ENCODE results near the gene LDHA. TPM values are rescaled to one million over a fixed set of nuclear protein-coding genes. Genes with fewer than 3 reads are reported as not detected.

The LDHA gene
- total and polyA plus RNA-seq, 2 of the 13 experiments (the other 11 are each of a cell fraction or from before 2014, with no cell fraction given), result 805 to 1,547 TPM

DNA sequence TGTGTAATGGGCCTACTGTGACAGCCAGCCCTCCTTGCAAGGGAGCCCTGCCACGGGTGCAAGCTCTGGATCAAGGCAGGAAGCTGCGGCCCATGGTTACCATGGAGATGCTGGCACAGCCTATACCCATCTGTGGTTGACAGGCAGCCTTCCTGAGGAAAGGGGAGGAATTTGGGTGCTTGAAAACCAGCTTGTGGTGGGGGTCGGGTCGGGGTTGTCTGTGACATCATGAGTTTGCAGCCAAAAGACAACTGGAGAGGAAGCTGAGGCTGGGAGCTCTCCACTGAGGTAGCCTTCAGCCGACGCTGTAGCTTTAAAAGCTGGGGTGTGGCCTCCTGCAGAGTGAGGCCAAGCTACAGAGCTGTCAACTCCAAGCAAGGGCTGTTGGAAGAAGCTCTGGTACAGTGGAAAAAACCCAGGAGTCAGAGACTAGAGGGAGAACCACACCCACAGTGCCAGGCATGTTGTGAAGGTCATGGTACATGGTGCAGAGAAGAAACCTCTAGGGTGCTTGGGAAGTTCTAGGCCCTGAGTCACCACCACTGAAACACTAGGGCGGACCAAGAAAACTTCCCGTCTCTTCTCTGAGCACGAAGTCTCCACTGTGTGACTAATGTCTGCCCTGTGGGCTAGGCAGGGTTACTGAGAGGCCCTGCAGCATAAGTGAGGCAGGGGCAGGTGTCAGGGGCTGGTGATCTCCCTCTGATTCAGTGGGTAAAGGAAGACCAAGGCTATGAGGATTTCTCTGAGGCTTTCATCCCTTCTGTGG, 10.8 kb upstream of the LDHA start (continued):
- TF ChIP-seq RARA (CRISPR knock-in tag; IDR thresholded peaks at IDR 0.05) (peak; percentile 51), PHF21A (CRISPR knock-in tag; IDR thresholded peaks at IDR 0.05) (no peak), ZGPAT (CRISPR knock-in tag; IDR thresholded peaks at IDR 0.05) (no peak; the same call in none of the 2 replicates), ZNF747 (CRISPR knock-in tag; IDR thresholded peaks at IDR 0.05; ENCODE audit: borderline replicate concordance) (0 out of 2 replicates have a peak, but pooled peaks have one; percentile 12), ZNF563 (CRISPR knock-in tag; IDR thresholded peaks at IDR 0.05) (no peak), AGO2 (optimal IDR thresholded peaks at IDR 0.05; ENCODE audit: low read depth, low read length) (no peak), MED8 (CRISPR knock-in tag; IDR thresholded peaks at IDR 0.05; ENCODE audit: insufficient replicate concordance) (no peak), ZNF777 (CRISPR knock-in tag; IDR thresholded peaks at IDR 0.05) (no peak), NFE2L1 (CRISPR knock-in tag; IDR thresholded peaks at IDR 0.05; ENCODE audit: borderline replicate concordance) (no peak), RFX1 (IDR thresholded peaks at IDR 0.05) (peak; percentile 60), IRX3 (CRISPR knock-in tag; IDR thresholded peaks at IDR 0.05; ENCODE audit: borderline replicate concordance, low read depth) (0 out of 2 replicates have a peak, but pooled peaks have one; percentile 33), ERF (CRISPR knock-in tag; IDR thresholded peaks at IDR 0.05) (peak; percentile 12; the same call in 1 of the 2 replicates), ARID5B (CRISPR knock-in tag; IDR thresholded peaks at IDR 0.05) (0 out of 2 replicates have a peak, but pooled peaks have one; percentile 13), IRF2 (CRISPR knock-in tag; IDR thresholded peaks at IDR 0.05) (peak; percentile 9; the same call in 1 of the 2 replicates), GZF1 (CRISPR knock-in tag; IDR thresholded peaks at IDR 0.05) (peak; percentile 33; the same call in 1 of the 2 replicates), RARG (CRISPR knock-in tag; IDR thresholded peaks at IDR 0.05; ENCODE audit: low read depth) (peak; percentile 25; the same call in 1 of the 2 replicates), ZNF615 (CRISPR knock-in tag; IDR thresholded peaks at IDR 0.05; ENCODE audit: borderline replicate concordance) (no peak), HIVEP1 (CRISPR knock-in tag; IDR thresholded peaks at IDR 0.05) (peak; percentile 62; the same call in 1 of the 2 replicates), ZNF329 (CRISPR knock-in tag; IDR thresholded peaks at IDR 0.05; ENCODE audit: low read depth) (no peak), ZNF567 (CRISPR knock-in tag; IDR thresholded peaks at IDR 0.05; ENCODE audit: borderline replicate concordance) (0 out of 2 replicates have a peak, but pooled peaks have one; percentile 30), DMAP1 (CRISPR knock-in tag; IDR thresholded peaks at IDR 0.05) (peak; percentile 34; the same call in 1 of the 2 replicates)
- TF ChIP-seq, protein P1, sequence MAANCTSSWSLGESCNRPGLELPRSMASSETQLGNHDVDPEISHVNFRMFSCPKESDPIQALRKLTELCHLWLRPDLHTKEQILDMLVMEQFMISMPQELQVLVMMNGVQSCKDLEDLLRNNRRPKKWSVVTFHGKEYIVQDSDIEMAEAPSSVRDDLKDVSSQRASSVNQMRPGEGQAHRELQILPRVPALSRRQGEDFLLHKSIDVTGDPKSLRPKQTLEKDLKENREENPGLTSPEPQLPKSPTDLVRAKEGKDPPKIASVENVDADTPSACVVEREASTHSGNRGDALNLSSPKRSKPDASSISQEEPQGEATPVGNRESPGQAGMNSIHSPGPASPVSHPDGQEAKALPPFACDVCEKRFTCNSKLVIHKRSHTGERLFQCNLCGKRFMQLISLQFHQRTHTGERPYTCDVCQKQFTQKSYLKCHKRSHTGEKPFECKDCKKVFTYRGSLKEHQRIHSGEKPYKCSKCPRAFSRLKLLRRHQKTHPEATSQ (CRISPR knock-in tag; IDR thresholded peaks at IDR 0.05; ENCODE audit: borderline replicate concordance), result 0 out of 2 replicates have a peak, but pooled peaks have one; percentile 28
- TF ChIP-seq, protein P2, sequence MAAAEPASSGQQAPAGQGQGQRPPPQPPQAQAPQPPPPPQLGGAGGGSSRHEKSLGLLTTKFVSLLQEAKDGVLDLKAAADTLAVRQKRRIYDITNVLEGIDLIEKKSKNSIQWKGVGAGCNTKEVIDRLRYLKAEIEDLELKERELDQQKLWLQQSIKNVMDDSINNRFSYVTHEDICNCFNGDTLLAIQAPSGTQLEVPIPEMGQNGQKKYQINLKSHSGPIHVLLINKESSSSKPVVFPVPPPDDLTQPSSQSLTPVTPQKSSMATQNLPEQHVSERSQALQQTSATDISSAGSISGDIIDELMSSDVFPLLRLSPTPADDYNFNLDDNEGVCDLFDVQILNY (CRISPR knock-in tag; conservative IDR thresholded peaks at IDR 0.05), result no peak
